ENCODE measurements around the gene FAM98C. TPM values are rescaled to one million over a fixed set of nuclear protein-coding genes. Genes with fewer than 3 reads are reported as not detected.

Gene FAM98C
- total and polyA plus RNA-seq, 10 donors: 18.0 to 27.4 (median 25.2) TPM

GRCh38 chr19:38377052-38377451 lies 25.8 kb upstream of the FAM98C start:
- 95 to 99% (median 96%) methylated on average over 4 of the region's 4 CpGs for WGBS, 5 donors
- TF ChIP-seq POLR2AphosphoS5 (IDR thresholded peaks at IDR 0.05): no peak
- TF ChIP-seq CTCF (IDR thresholded peaks at IDR 0.05 in 8 of 11, conservative IDR thresholded peaks at IDR 0.05 in 3 of 11): no peak
- no peak for TF ChIP-seq POLR2A (IDR thresholded peaks at IDR 0.05)
- Histone ChIP-seq H3K27ac (no peak overlapping the region), H3K9me3 (no peaks in the 10 kb centered on the region), H3K36me3 (peaks cover 6 to 61% (median 46%) of the 10 kb centered on the region in 6 donors), H3K27me3 (replicated peaks in 1 of 7) (no peaks in the 10 kb centered on the region), H3K4me3 (no peak overlapping the region), H3K4me1 (peaks cover 12 to 40% (median 26%) of the 10 kb centered on the region in 6 donors)
- intact Hi-C loops (cut with DNase I; ENCODE audit: low total_unique reads): no loop called here
- DNase-seq: no peak

GRCh38 chr19:38378866-38379265 lies 24.0 kb upstream of the FAM98C start:
- H3K4me3 ChIP-seq: no peak overlapping the region
- TF ChIP-seq POLR2AphosphoS5 (IDR thresholded peaks at IDR 0.05): no peak
- TF ChIP-seq CTCF (IDR thresholded peaks at IDR 0.05 in 8 of 11, conservative IDR thresholded peaks at IDR 0.05 in 3 of 11): no peak
- no peaks in the 10 kb centered on the region for H3K9me3 ChIP-seq
- H3K27me3 ChIP-seq (replicated peaks in 1 of 7): peaks cover 0 to 11% (median 0%) of the 10 kb centered on the region in 7 donors
- H3K4me1 ChIP-seq: peaks cover 12 to 37% (median 24%) of the 10 kb centered on the region in 6 donors
- WGBS, 5 donors: 93 to 97% (median 96%) methylated on average over 10 of the region's 10 CpGs
- intact Hi-C loops (cut with DNase I; ENCODE audit: low total_unique reads): no loop called here
- H3K27ac ChIP-seq: no peak overlapping the region
- DNase-seq: no peak
- peaks cover 6 to 80% (median 64%) of the 10 kb centered on the region in 6 donors for H3K36me3 ChIP-seq

GRCh38 chr19:38381138-38381537 lies 21.8 kb upstream of the FAM98C start:
- no peak for DNase-seq
- H3K27me3 ChIP-seq (replicated peaks in 1 of 7): peaks cover 0 to 31% (median 12%) of the 10 kb centered on the region in 7 donors
- no peak overlapping the region for H3K4me3 ChIP-seq
- H3K9me3 ChIP-seq: no peaks in the 10 kb centered on the region
- no peak overlapping the region for H3K27ac ChIP-seq
- 94 to 98% (median 96%) methylated on average over 8 to 9 of the region's 9 CpGs for WGBS, 5 donors
- H3K4me1 ChIP-seq: peaks cover 6 to 35% (median 19%) of the 10 kb centered on the region in 6 donors
- H3K36me3 ChIP-seq: peaks cover 6 to 98% (median 75%) of the 10 kb centered on the region in 6 donors
- TF ChIP-seq CTCF (IDR thresholded peaks at IDR 0.05 in 8 of 11, conservative IDR thresholded peaks at IDR 0.05 in 3 of 11): no peak
- TF ChIP-seq POLR2AphosphoS5 (IDR thresholded peaks at IDR 0.05): no peak
- no peak for TF ChIP-seq POLR2A (IDR thresholded peaks at IDR 0.05)
- intact Hi-C loops (cut with DNase I; ENCODE audit: low total_unique reads): no loop called here

- no peak for DNase-seq
- WGBS, 5 donors: 93 to 96% (median 95%) methylated on average over 9 to 10 of the region's 10 CpGs
- H3K9me3 ChIP-seq: no peaks in the 10 kb centered on the region
- peaks cover 6 to 83% (median 64%) of the 10 kb centered on the region in 6 donors for H3K36me3 ChIP-seq
- no peak overlapping the region for H3K4me3 ChIP-seq
- TF ChIP-seq CTCF (IDR thresholded peaks at IDR 0.05 in 8 of 11, conservative IDR thresholded peaks at IDR 0.05 in 3 of 11) (no peak), POLR2AphosphoS5 (IDR thresholded peaks at IDR 0.05) (no peak), POLR2A (IDR thresholded peaks at IDR 0.05) (no peak)
- no peak overlapping the region for H3K27ac ChIP-seq
- intact Hi-C loops (cut with DNase I; ENCODE audit: low total_unique reads): no loop called here
- peaks cover 0 to 52% (median 32%) of the 10 kb centered on the region in 7 donors for H3K27me3 ChIP-seq (replicated peaks in 1 of 7)
- peaks cover 22 to 37% (median 27%) of the 10 kb centered on the region in 6 donors for H3K4me1 ChIP-seq
Measured at GRCh38 chr19:38383184-38383583, 19.7 kb upstream of the FAM98C start.

All from spleen (tissue), 11 donors.